Measurements from ENCODE around the gene SORBS2.

The SORBS2 gene

GRCh38 chr4:185608185-185608584 is 203.8 kb downstream of the SORBS2 start:
- no peaks in the 10 kb centered on the region for H3K9me3 ChIP-seq (ENCODE audit: insufficient read depth, low read depth, low read length)
- no peak overlapping the region for H3K4me2 ChIP-seq (ENCODE audit: low read depth, low read length, poor library complexity, severe bottlenecking)
- H3K4me3 ChIP-seq (ENCODE audit: low read length, poor library complexity, severe bottlenecking): no peak overlapping the region
- no peaks in the 10 kb centered on the region for H3K9me2 ChIP-seq (replicated peaks; ENCODE audit: low read depth, low read length)
- H4K20me1 ChIP-seq (ENCODE audit: insufficient read depth, low read length, poor library complexity, severe bottlenecking): no peaks in the 10 kb centered on the region
- H3K36me3 ChIP-seq (ENCODE audit: insufficient read depth, low read length): no peaks in the 10 kb centered on the region
- no peaks in the 10 kb centered on the region for H3F3A ChIP-seq (ENCODE audit: low read depth)
- no peaks in the 10 kb centered on the region for H3K4me1 ChIP-seq (ENCODE audit: insufficient read depth, low read length, poor library complexity, severe bottlenecking)
- no peaks in the 10 kb centered on the region for H3K27me3 ChIP-seq (ENCODE audit: insufficient read depth, low read length, poor library complexity, severe bottlenecking)
- H3K9ac ChIP-seq (ENCODE audit: low read depth, low read length, poor library complexity, severe bottlenecking): no peak overlapping the region
- no peak for TF ChIP-seq EZH2phosphoT487 (IDR thresholded peaks at IDR 0.05; ENCODE audit: borderline replicate concordance)
- TF ChIP-seq CTCF (conservative IDR thresholded peaks at IDR 0.05; ENCODE audit: low read length): no peak
- H2AFZ ChIP-seq (ENCODE audit: low read length): no peak overlapping the region
- H3K79me2 ChIP-seq (ENCODE audit: insufficient read depth, low read length): no peaks in the 10 kb centered on the region

GRCh38 chr4:185602397-185602796 is 209.6 kb downstream of the SORBS2 start:
- no peaks in the 10 kb centered on the region for H3K27me3 ChIP-seq (ENCODE audit: insufficient read depth, low read length, poor library complexity, severe bottlenecking)
- no peak overlapping the region for H3K4me2 ChIP-seq (ENCODE audit: low read depth, low read length, poor library complexity, severe bottlenecking)
- H3K4me1 ChIP-seq (ENCODE audit: insufficient read depth, low read length, poor library complexity, severe bottlenecking): no peaks in the 10 kb centered on the region
- no peaks in the 10 kb centered on the region for H3K79me2 ChIP-seq (ENCODE audit: insufficient read depth, low read length)
- no peak overlapping the region for H3K4me3 ChIP-seq (ENCODE audit: low read length, poor library complexity, severe bottlenecking)
- H2AFZ ChIP-seq (ENCODE audit: low read length): no peak overlapping the region
- H3K36me3 ChIP-seq (ENCODE audit: insufficient read depth, low read length): no peaks in the 10 kb centered on the region
- no peak overlapping the region for H3K9ac ChIP-seq (ENCODE audit: low read depth, low read length, poor library complexity, severe bottlenecking)
- H3F3A ChIP-seq (ENCODE audit: low read depth): no peaks in the 10 kb centered on the region
- TF ChIP-seq CTCF (conservative IDR thresholded peaks at IDR 0.05; ENCODE audit: low read length) (no peak), EZH2phosphoT487 (IDR thresholded peaks at IDR 0.05; ENCODE audit: borderline replicate concordance) (no peak)
- H4K20me1 ChIP-seq (ENCODE audit: insufficient read depth, low read length, poor library complexity, severe bottlenecking): no peaks in the 10 kb centered on the region
- no peaks in the 10 kb centered on the region for H3K9me2 ChIP-seq (replicated peaks; ENCODE audit: low read depth, low read length)
- H3K9me3 ChIP-seq (ENCODE audit: insufficient read depth, low read depth, low read length): no peaks in the 10 kb centered on the region

- no peaks in the 10 kb centered on the region for H3K36me3 ChIP-seq (ENCODE audit: insufficient read depth, low read length)
- no peaks in the 10 kb centered on the region for H3K79me2 ChIP-seq (ENCODE audit: insufficient read depth, low read length)
- H3K9ac ChIP-seq (ENCODE audit: low read depth, low read length, poor library complexity, severe bottlenecking): no peak overlapping the region
- H3K4me3 ChIP-seq (ENCODE audit: low read length, poor library complexity, severe bottlenecking): no peak overlapping the region
- H3F3A ChIP-seq (ENCODE audit: low read depth): no peaks in the 10 kb centered on the region
- H2AFZ ChIP-seq (ENCODE audit: low read length): no peak overlapping the region
- H3K4me1 ChIP-seq (ENCODE audit: insufficient read depth, low read length, poor library complexity, severe bottlenecking): no peaks in the 10 kb centered on the region
- TF ChIP-seq CTCF (conservative IDR thresholded peaks at IDR 0.05; ENCODE audit: low read length): no peak
- TF ChIP-seq EZH2phosphoT487 (IDR thresholded peaks at IDR 0.05; ENCODE audit: borderline replicate concordance): no peak
- no peak overlapping the region for H3K4me2 ChIP-seq (ENCODE audit: low read depth, low read length, poor library complexity, severe bottlenecking)
- H4K20me1 ChIP-seq (ENCODE audit: insufficient read depth, low read length, poor library complexity, severe bottlenecking): no peaks in the 10 kb centered on the region
- no peaks in the 10 kb centered on the region for H3K9me3 ChIP-seq (ENCODE audit: insufficient read depth, low read depth, low read length)
- no peaks in the 10 kb centered on the region for H3K27me3 ChIP-seq (ENCODE audit: insufficient read depth, low read length, poor library complexity, severe bottlenecking)
- H3K9me2 ChIP-seq (replicated peaks; ENCODE audit: low read depth, low read length): no peaks in the 10 kb centered on the region
Observed at GRCh38 chr4:185600801-185601434, 211.1 kb downstream of the SORBS2 start.

Measured in Loucy (cell line).